Liver (tissue), 9 donors: Measurements from ENCODE around the gene GLI2. TPM values are rescaled to one million over a fixed set of nuclear protein-coding genes. Genes with fewer than 3 reads are reported as not detected.

ENCODE experiments used
- DNase-seq: peaks from one replicate; pipeline ENCODE4 v3.0.0-alpha.2; 2017; ENCODE audit warnings: low spot score
- H3K27ac ChIP-seq, 2 donors: one replicate each; pipeline ENCODE4 v1.7.0; 2013; ENCODE audit warnings: inconsistent platforms in 2 of 2, low read length in 2 of 2, control low read depth in 1 of 2, low read depth in 1 of 2, mild to moderate bottlenecking in 1 of 2
- H3K27me3 ChIP-seq, 4 donors: one replicate each; pipeline versions ENCODE4 v1.6.1 to v1.7.0; 2013; ENCODE audit warnings: low read length in 3 of 4, inconsistent platforms in 1 of 4, mild to moderate bottlenecking in 1 of 4, moderate library complexity in 1 of 4; ENCODE audit not compliant: control insufficient read depth in 4 of 4, insufficient read depth in 4 of 4
- H3K36me3 ChIP-seq, 4 donors: one replicate each; pipeline versions ENCODE4 v1.6.1 to v1.7.0; 2013; ENCODE audit warnings: low read length in 3 of 4, mild to moderate bottlenecking in 3 of 4, low read depth in 1 of 4, moderate library complexity in 1 of 4; ENCODE audit not compliant: control insufficient read depth in 4 of 4, insufficient read depth in 3 of 4
- H3K4me1 ChIP-seq, 4 donors: one replicate each; pipeline versions ENCODE4 v1.6.1 to v1.7.0; 2013; ENCODE audit warnings: low read length in 3 of 4, mild to moderate bottlenecking in 3 of 4, moderate library complexity in 1 of 4; ENCODE audit not compliant: control insufficient read depth in 4 of 4, insufficient read depth in 4 of 4
- H3K4me3 ChIP-seq, 3 donors: one replicate each; pipeline versions ENCODE4 v1.6.1 to v1.7.0; 2013; ENCODE audit warnings: low read length in 3 of 3, control low read depth in 1 of 3, low read depth in 1 of 3, mild to moderate bottlenecking in 1 of 3
- H3K9ac ChIP-seq, 2 donors: one replicate each; pipeline ENCODE4 v1.7.0; 2013; ENCODE audit warnings: low read length in 2 of 2, mild to moderate bottlenecking in 2 of 2, moderate library complexity in 2 of 2, control low read depth in 1 of 2, low read depth in 1 of 2
- H3K9me3 ChIP-seq, 4 donors: one replicate each; pipeline versions ENCODE4 v1.6.1 to v1.7.0; 2013; ENCODE audit warnings: low read length in 3 of 4; ENCODE audit not compliant: control insufficient read depth in 4 of 4
- ATF3 ChIP-seq: IDR thresholded peaks from 2 replicates; pipeline ENCODE4 v1.6.1; 2016; ENCODE audit warnings: antibody characterized with exemption
- EGR1 ChIP-seq, 2 donors: IDR thresholded peaks; 2 replicates each; pipeline ENCODE4 v1.6.1; 2016 to 2018; ENCODE audit warnings: antibody characterized with exemption in 2 of 2, low read depth in 2 of 2
- FOXA1 ChIP-seq: IDR thresholded peaks from 2 replicates; pipeline ENCODE4 v1.6.1; 2016; ENCODE audit warnings: antibody characterized with exemption
- FOXA2 ChIP-seq: IDR thresholded peaks from 2 replicates; pipeline ENCODE4 v1.6.1; 2016; ENCODE audit warnings: antibody characterized with exemption
- GABPA ChIP-seq, 2 donors: IDR thresholded peaks in 1 of 2; conservative IDR thresholded peaks in 1 of 2; 2 replicates each; pipeline ENCODE4 v1.6.1; 2016; ENCODE audit warnings: antibody characterized with exemption in 2 of 2, mild to moderate bottlenecking in 1 of 2, moderate library complexity in 1 of 2
- HNF4A ChIP-seq, 2 donors: conservative IDR thresholded peaks; 2 replicates each; pipeline ENCODE4 v1.6.1; 2016; ENCODE audit warnings: antibody characterized with exemption in 2 of 2, mild to moderate bottlenecking in 2 of 2
- HNF4G ChIP-seq: IDR thresholded peaks from 2 replicates; pipeline ENCODE4 v1.6.1; 2016; ENCODE audit warnings: antibody characterized with exemption
- JUND ChIP-seq, 2 donors: IDR thresholded peaks; 2 replicates each; pipeline ENCODE4 v1.6.1; 2016; ENCODE audit warnings: antibody characterized with exemption in 2 of 2
- MAX ChIP-seq: IDR thresholded peaks from 2 replicates; pipeline ENCODE4 v1.6.1; 2016; ENCODE audit warnings: antibody characterized with exemption
- NR2F2 ChIP-seq: IDR thresholded peaks from 2 replicates; pipeline ENCODE4 v1.6.1; 2016; ENCODE audit warnings: antibody characterized with exemption
- RAD21 ChIP-seq, 2 donors: IDR thresholded peaks; 2 replicates each; pipeline ENCODE4 v1.6.1; 2016; ENCODE audit warnings: antibody characterized with exemption in 2 of 2, mild to moderate bottlenecking in 2 of 2
- REST ChIP-seq: IDR thresholded peaks from 2 replicates; pipeline ENCODE4 v1.6.1; 2016; ENCODE audit warnings: antibody characterized with exemption, mild to moderate bottlenecking
- RXRA ChIP-seq, 2 donors: IDR thresholded peaks; 2 replicates each; pipeline ENCODE4 v1.6.1; 2017 to 2018; ENCODE audit warnings: antibody characterized with exemption in 2 of 2, mild to moderate bottlenecking in 1 of 2
- SP1 ChIP-seq: IDR thresholded peaks from 2 replicates; pipeline ENCODE4 v1.6.1; 2018; ENCODE audit warnings: antibody characterized with exemption, mild to moderate bottlenecking
- TAF1 ChIP-seq: conservative IDR thresholded peaks from 2 replicates; pipeline ENCODE4 v1.6.1; 2016; ENCODE audit warnings: antibody characterized with exemption, mild to moderate bottlenecking
- YY1 ChIP-seq: IDR thresholded peaks from 2 replicates; pipeline ENCODE4 v1.6.1; 2016; ENCODE audit warnings: antibody characterized with exemption, mild to moderate bottlenecking
- ZBTB33 ChIP-seq: IDR thresholded peaks from 2 replicates; pipeline ENCODE4 v1.6.1; 2016; ENCODE audit warnings: antibody characterized with exemption
- WGBS: extraction: QIAGEN DNeasy Blood & Tissue Kit; methylation state at CpG from one replicate; pipeline ENCODE4 v1.1.7; 2013; 5-methylcytosine and 5-hydroxymethylcytosine counted together
- polyA plus RNA-seq, 2 donors: library from polyadenylated mRNA; stranded (reverse) in 1 of 2; unstranded in 1 of 2; fragments of 200-250 nt in 1 of 2; fragments of >200 nt in 1 of 2; fragmentation: Nextera tagmentation in 1 of 2; extraction: Ambion mirVana in 1 of 2; gene quantifications; one replicate each; pipeline versions ENCODE4 v1.2.1 to v1.2.3, GENCODE V29; 2013 to 2015
- total RNA-seq, 2 donors: library from RNA; depleted of rRNA; stranded (reverse); fragments of >200 nt; gene quantifications; one replicate each; pipeline ENCODE4 v1.2.3, GENCODE V29; 2014
- donor health status: healthy.
- donor health status: healthy.
- donor health status: healthy.
- donor health status: healthy.
- donor health status: healthy.

Gene GLI2
- total and polyA plus RNA-seq, 4 donors, result 0.04 to 0.16 (median 0.11) TPM

- H3K9me3 ChIP-seq, result no peaks in the 10 kb centered on the region
- no peak overlapping the region for H3K9ac ChIP-seq
- no peak overlapping the region for H3K27ac ChIP-seq
- DNase-seq, result no peak
- no peaks in the 10 kb centered on the region for H3K36me3 ChIP-seq
- H3K4me1 ChIP-seq, result no peaks in the 10 kb centered on the region
- 64% methylated on average over 8 of the region's 8 CpGs for WGBS
- H3K27me3 ChIP-seq, result peaks cover 0 to 6% (median 0%) of the 10 kb centered on the region in 4 donors
- TF ChIP-seq GABPA (IDR thresholded peaks at IDR 0.05 in 1 of 2, conservative IDR thresholded peaks at IDR 0.05 in 1 of 2) (no peak), SP1 (no peak), FOXA2 (no peak), ATF3 (no peak), EGR1 (IDR thresholded peaks at IDR 0.05; ENCODE audit: low read depth in 2 of 2) (no peak), HNF4A (conservative IDR thresholded peaks at IDR 0.05) (no peak), MAX (no peak), JUND (IDR thresholded peaks at IDR 0.05) (no peak), FOXA1 (no peak), RAD21 (IDR thresholded peaks at IDR 0.05) (no peak), NR2F2 (no peak), ZBTB33 (no peak), RXRA (IDR thresholded peaks at IDR 0.05) (no peak), YY1 (no peak), REST (no peak), TAF1 (no peak)
- no peak overlapping the region for H3K4me3 ChIP-seq
Measured at GRCh38 chr2:120715941-120716340, 19.7 kb upstream of the GLI2 start.

GRCh38 chr2:120716641-120717585, 18.8 kb upstream of the GLI2 start:
- Histone ChIP-seq H3K9me3 (no peaks in the 10 kb centered on the region), H3K36me3 (no peaks in the 10 kb centered on the region), H3K9ac (no peak overlapping the region), H3K27ac (no peak overlapping the region), H3K4me1 (no peaks in the 10 kb centered on the region), H3K27me3 (peaks cover 0 to 4% (median 2%) of the 10 kb centered on the region in 4 donors), H3K4me3 (no peak overlapping the region)
- DNase-seq, result no peak
- WGBS, result 71% methylated on average over 15 of the region's 15 CpGs
- no peak for TF ChIP-seq FOXA2
- TF ChIP-seq YY1, result no peak
- no peak for TF ChIP-seq ATF3
- no peak for TF ChIP-seq EGR1 (IDR thresholded peaks at IDR 0.05; ENCODE audit: low read depth in 2 of 2)
- TF ChIP-seq RAD21 (IDR thresholded peaks at IDR 0.05), result no peak
- TF ChIP-seq HNF4A (conservative IDR thresholded peaks at IDR 0.05), result no peak
- no peak for TF ChIP-seq NR2F2
- no peak for TF ChIP-seq GABPA (IDR thresholded peaks at IDR 0.05 in 1 of 2, conservative IDR thresholded peaks at IDR 0.05 in 1 of 2)
- TF ChIP-seq TAF1, result no peak
- no peak for TF ChIP-seq REST
- TF ChIP-seq JUND (IDR thresholded peaks at IDR 0.05), result no peak
- no peak for TF ChIP-seq RXRA (IDR thresholded peaks at IDR 0.05)
- TF ChIP-seq HNF4G, result no peak
- TF ChIP-seq FOXA1, result no peak
- TF ChIP-seq MAX, result no peak
- no peak for TF ChIP-seq ZBTB33
